CD4-positive, alpha-beta T cell treated with Interleukin-6 at 100 ng/mL for 8 hours (primary cell): ENCODE results near the gene DCAKD.
A peak's percentile ranks its signal among the peaks of the same experiment; 100 is the strongest.

ENCODE experiments used
- DNase-seq: peaks from one replicate; pipeline ENCODE4 v3.0.0-alpha.2; 2020; ENCODE audit warnings: mixed read lengths, low spot score

Gene DCAKD

DNA sequence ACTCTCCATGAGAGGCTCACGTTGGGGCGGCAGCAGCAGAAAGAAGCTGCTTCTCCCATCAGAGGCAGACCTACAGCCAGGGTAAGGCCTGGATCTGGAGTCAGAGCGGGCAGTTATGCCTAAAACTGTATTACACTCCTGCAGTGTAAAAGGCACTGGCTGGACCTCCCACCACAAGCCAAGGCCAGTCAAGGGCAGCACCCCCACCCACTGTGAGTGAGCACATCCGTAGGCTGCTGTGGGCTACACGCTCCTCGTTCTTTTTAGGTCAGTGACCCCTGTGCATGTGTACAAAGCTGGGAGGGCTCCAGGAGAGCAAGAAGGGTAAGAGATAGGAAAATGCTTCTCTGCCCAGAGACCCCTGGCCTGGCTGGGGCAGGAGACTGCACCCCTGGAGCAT, 20.7 kb downstream of the DCAKD start:
- no peak for DNase-seq

GRCh38 chr17:45029758-45030423, 21.5 kb downstream of the DCAKD start:
- no peak for DNase-seq

GRCh38 chr17:45029096-45029495, 22.3 kb downstream of the DCAKD start:
- no peak for DNase-seq

GRCh38 chr17:45022655-45023339, 28.6 kb downstream of the DCAKD start:
- DNase-seq = no peak

GRCh38 chr17:45022288-45022648, 29.2 kb downstream of the DCAKD start:
- DNase-seq = no peak

DNA sequence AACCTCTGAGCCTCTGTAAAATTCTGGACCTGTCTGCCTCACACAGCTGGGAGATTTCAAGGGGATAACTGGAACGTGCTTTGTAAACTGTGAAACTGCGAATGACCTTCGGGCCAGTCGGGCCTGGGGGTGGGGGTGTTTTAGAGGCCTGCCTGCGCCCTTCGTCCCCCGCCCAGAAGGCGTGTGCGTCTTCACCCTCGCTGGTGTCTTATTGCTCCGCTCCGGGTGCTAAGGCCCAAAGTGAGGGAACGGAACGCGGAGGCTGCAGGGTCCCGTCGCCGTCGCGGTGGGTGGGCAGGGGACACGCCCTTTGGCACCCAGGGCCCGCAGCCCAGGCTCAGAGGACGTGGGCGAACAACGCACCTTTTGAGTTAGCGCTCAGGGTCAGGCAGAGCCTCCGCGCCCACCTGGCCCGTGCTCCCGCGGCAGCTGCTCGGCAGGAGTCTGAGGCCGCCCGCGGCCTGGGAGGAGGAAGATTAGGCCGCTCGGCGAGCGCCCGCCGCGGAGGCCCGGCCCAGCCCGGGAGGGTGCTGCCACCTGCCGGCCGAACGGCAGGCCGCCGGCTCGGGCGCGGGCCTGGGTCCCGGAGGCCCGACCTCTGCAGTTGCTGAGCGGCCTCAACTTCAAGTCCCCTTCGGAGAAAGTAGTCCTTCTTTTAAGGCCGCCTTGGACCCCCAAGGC, 29.7 kb downstream of the DCAKD start:
- DNase-seq = peak; percentile 50

DNA sequence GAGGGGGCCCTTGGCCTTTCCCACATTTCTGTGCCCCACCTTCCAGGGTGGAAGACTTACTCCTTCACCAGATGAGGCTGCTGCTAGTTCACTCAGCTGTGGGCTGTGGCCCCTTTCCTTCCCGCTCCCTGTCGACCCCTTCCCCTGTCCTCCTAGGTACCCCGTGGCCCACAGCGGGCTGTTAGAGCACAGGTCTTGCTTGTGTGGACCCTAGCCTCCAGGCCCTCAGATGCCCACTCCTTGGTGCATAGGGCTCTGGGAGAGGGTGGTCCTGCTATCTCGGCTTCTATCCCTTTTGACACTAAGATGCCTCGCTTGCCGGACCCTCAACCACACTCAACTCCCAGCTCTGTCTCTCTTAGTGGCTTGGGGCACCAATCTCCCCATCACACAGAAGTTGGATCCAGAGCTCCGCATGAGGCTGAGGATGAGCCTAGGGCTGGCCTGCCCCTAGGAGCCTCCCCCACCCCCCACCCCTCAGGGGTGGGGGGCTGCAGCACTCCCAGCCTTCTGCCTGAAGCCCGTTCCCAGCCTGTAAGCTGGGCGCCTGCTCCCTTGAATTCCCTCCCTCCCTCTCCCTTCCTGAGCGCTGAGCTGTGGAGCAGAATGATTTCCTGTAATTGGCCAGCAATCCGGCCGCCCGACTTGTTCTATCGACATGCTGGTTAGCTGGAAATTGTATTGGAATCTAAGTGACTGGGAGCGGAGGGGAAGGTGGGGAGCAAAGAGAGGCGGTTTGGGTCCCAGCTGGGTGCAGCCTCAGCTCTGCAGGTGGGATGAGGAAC, 30.9 kb downstream of the DCAKD start:
- DNase-seq = no peak

DNA sequence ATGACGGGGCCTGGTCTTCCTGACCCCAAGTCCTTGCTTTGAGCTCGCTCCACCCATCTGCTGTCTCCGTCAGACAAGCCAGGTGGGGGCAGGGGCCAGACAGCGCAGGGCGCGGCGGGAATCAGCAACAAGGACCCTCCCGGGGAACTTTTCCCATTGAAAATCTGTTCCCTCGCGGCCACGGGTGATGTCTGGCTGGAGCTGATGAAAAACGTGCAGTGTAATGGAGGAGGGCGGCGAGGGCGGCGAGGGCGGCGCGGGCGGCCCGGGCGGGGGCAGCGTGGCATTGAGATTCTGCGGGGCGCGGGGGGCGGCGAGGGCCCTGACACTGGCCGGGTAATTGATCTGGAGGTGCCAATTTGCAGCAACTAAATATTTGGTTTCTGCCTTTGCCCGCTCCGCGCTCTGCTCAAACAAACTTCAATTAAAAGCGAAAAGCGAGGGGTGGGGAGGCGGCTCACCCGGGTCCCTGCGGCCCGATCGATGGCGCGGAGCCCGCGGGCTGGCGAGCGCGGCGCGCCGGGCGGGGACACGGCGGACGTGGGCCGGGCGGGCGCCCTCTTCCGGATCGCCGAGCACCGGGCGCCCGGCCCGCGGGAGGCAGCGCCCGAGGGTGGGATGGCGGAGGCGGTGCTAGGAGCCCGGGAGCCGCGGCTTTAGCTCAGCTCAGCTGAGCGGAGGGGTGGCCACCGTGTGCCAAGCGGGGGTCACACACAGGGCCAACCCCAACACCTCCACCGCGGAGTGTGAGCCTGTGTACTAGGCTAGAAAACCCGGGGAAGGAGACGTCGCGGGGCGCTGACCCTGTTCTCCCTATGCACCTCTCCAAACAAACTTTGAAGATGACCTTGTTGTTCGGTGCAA, 32.4 kb downstream of the DCAKD start:
- no peak for DNase-seq

- no peak for DNase-seq
These were observed 33.0 kb downstream of the DCAKD start for GRCh38 chr17:45018514-45018847.

DNA sequence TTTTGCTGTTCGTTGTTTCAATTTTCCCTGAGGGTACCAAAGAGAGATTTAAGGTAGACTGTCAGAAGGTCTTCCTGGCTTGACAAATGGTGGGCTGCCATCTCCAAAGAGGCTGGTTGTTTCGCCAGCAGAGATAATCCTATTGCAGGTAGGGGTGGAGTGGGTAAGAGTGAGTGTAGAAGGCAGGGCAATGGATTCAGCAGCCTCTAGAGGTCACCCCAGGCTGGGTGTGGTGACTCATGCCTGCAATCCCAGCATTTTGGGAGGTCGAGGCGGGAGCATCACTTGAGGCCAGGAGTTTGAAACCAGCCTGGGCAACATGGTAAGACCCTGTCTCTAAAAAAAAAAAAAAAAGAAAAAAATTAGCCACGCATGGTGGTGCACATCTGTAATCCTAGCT, 34.6 kb downstream of the DCAKD start:
- DNase-seq = no peak

DNA sequence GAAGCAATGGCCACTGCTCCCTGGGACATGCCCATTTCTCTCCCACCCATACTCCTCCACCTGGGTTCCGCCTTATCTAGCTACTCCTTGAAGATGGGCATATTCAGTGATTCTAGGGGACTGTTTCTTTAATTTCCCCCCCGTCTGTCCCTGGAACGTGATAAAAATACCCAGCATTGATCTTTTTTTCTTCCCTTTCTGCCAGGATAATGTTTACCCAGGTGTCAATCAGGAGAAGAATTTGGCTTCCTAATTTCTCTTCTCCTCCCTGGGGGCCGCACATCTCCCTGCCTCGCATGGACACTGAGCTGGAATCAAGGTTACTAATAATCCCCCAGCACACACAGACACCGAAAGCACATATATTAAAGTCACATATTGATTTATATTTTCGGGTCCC, 35.2 kb downstream of the DCAKD start:
- no peak for DNase-seq

DNA sequence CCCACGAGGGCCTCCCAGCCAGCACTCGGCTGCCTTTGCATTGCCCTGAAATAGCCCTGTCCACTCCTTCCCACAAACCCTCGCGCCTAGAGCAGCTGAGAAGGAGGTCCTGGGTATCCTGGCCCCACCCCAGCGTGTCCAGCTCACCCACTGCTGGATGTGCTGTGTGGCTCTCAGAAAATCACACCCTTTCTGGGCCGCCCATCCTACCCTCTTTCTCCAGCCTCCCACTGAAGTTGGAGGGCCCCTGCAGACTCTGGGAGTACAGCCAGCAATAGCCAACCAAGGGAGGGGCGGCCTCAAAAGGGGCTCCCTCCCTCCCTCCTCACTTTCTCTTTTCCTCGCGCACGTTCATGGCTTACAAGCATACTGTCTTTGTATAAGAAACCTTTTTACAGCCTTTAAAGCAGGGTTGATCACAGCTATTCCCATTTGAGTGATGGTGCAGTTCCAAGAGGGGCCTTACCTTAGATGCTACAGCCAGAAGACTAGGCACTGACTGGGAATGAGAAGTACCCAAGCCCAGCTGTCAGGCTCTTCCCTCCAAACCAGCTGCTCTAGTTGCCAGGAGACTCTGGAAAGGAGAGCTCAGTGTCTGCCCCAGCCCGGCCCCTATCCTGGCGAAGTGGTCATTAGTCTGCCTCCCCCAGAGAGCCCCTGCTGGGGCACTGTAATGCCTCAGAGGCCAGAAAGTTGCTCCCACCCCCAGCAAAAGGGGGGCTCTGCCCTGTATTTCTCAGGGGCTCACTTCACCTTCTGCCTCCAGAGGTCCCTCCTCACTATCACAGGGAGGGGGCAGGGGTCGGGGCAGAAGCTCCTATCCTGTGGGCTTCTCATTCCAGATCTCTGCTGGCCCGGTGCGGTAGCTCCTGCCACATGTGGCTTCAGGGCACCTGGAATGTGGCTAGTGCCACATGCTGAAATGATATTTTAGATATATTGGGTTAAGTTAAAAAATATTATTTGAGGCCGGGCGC, 38.1 kb downstream of the DCAKD start:
- DNase-seq = no peak

GRCh38 chr17:45011767-45012166, 39.7 kb downstream of the DCAKD start:
- DNase-seq = no peak

- DNase-seq = no peak
These were observed 41.6 kb downstream of the DCAKD start for GRCh38 chr17:45009676-45010467.

GRCh38 chr17:45008216-45008615, 43.2 kb downstream of the DCAKD start:
- no peak for DNase-seq

- DNase-seq = no peak
These were observed 44.4 kb downstream of the DCAKD start for GRCh38 chr17:45006927-45007461.

DNA sequence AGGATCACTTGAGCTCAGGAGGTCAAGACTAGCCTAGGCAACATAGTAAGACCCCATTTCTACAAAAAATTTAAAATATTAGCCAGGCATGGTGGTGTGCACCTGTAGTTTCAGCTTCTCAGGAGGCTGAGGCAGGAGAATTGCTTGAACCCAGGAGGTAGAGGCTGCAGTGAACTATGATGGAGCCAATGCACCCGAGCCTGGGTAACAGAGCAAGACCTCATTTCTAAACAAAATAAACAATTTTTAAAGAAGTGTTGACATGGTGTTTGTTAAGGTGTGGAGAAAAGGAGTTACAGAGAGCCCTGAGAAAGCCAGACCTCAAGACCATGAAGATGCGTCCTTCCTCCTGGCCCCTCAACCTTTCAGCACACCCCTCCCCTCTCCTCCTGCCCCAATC, 45.7 kb downstream of the DCAKD start:
- no peak for DNase-seq

- DNase-seq = no peak
These were observed 47.0 kb downstream of the DCAKD start for GRCh38 chr17:45004388-45004787.

DNA sequence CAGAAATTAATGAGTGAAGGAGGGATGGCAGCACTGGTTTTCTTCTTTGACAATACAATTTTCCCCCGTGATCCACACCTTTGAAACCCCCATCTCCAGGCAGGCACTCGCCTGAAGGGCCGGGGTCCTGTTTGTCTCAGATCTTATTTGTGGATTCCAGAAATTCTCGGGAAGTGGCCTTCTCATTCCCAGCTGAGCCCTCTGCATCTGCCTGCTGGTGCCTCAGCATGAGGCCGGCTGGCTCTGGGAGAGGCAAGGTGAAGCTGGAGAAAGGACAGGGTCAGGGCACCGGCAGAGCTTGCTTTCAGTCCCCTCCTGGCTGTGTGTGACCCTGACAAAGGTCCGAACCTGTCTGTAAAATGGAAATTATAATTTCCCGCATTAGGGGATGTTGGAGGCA, 47.6 kb downstream of the DCAKD start:
- DNase-seq = no peak

- no peak for DNase-seq
These were observed 50.1 kb downstream of the DCAKD start for GRCh38 chr17:45001310-45001709.
